HepG2 (cell line): ENCODE measurements around the gene SRRM2. TPM values are rescaled to one million over a fixed set of nuclear protein-coding genes. Genes with fewer than 3 reads are reported as not detected.
A peak's percentile ranks its signal among the peaks of the same experiment; 100 is the strongest.

Source experiments
- ARID3A ChIP-seq: IDR thresholded peaks from 2 replicates; pipeline ENCODE4 v1.6.1; 2012; ENCODE audit warnings: low read depth, low read length, improper control_type of control experiment
- ATF3 ChIP-seq: sonication (generic); formaldehyde crosslinking; IDR thresholded peaks from 2 replicates; pipeline ENCODE4 v1.4.0; 2020; ENCODE audit warnings: missing genetic modification reagents
- CREB1 ChIP-seq, 2 experiments: fragments of 450-650 bp in 1 of 2; IDR thresholded peaks; 2 replicates each; pipeline ENCODE4 v1.6.1; 2016 to 2017; ENCODE audit warnings: control low read depth in 1 of 2, mild to moderate bottlenecking in 1 of 2, missing compliant biosample characterization in 1 of 2, missing genetic modification characterization in 1 of 2
- FOSL1 ChIP-seq: sonication (generic); formaldehyde crosslinking; IDR thresholded peaks from 2 replicates; pipeline ENCODE4 v1.9.0; 2021; ENCODE audit warnings: missing genetic modification reagents, borderline replicate concordance
- KLF16 ChIP-seq, 2 experiments: sonication (generic) in 1 of 2; formaldehyde crosslinking in 1 of 2; IDR thresholded peaks; 2 replicates each; pipeline versions ENCODE4 v1.6.1 to v1.8.0; 2016 to 2023; ENCODE audit warnings: missing genetic modification reagents in 2 of 2, missing compliant biosample characterization in 1 of 2
- NAIF1 ChIP-seq: sonication (generic); formaldehyde crosslinking; IDR thresholded peaks from 2 replicates; pipeline ENCODE4 v1.5.0; 2020; ENCODE audit warnings: mild to moderate bottlenecking, missing genetic modification reagents, borderline replicate concordance
- PLSCR1 ChIP-seq: sonication (generic); formaldehyde crosslinking; IDR thresholded peaks from 2 replicates; pipeline ENCODE4 v1.5.0; 2020; ENCODE audit warnings: missing genetic modification reagents, mild to moderate bottlenecking, borderline replicate concordance
- ZKSCAN1 ChIP-seq: fragments of 150-350 bp; IDR thresholded peaks from 2 replicates; pipeline ENCODE4 v1.6.1; 2014; ENCODE audit warnings: low read length
- ZNF235 ChIP-seq: sonication (generic); formaldehyde crosslinking; IDR thresholded peaks from 2 replicates; pipeline ENCODE4 v1.8.1; 2023; ENCODE audit warnings: mild to moderate bottlenecking, missing genetic modification reagents, borderline replicate concordance
- ZNF280D ChIP-seq: sonication (generic); formaldehyde crosslinking; IDR thresholded peaks from 2 replicates; pipeline ENCODE4 v1.5.1; 2020; ENCODE audit warnings: mild to moderate bottlenecking, missing genetic modification reagents
- ZNF615 ChIP-seq: sonication (generic); formaldehyde crosslinking; IDR thresholded peaks from 2 replicates; pipeline ENCODE4 v1.5.0; 2020; ENCODE audit warnings: mild to moderate bottlenecking, missing genetic modification reagents, borderline replicate concordance
- ZNF687 ChIP-seq: sonication (generic); formaldehyde crosslinking; IDR thresholded peaks from 2 replicates; pipeline ENCODE4 v1.5.1; 2020; ENCODE audit warnings: mild to moderate bottlenecking, missing genetic modification reagents, moderate library complexity
- ZNF747 ChIP-seq: sonication (generic); formaldehyde crosslinking; IDR thresholded peaks from 2 replicates; pipeline ENCODE4 v1.8.1; 2023; ENCODE audit warnings: missing genetic modification reagents, mild to moderate bottlenecking, borderline replicate concordance
- ZNF768 ChIP-seq: sonication (generic); formaldehyde crosslinking; IDR thresholded peaks from 2 replicates; pipeline ENCODE4 v1.4.0; 2020; ENCODE audit warnings: missing genetic modification reagents
- polyA plus RNA-seq, 8 experiments: library from polyadenylated mRNA; depleted of rRNA in 3 of 8; stranded (reverse) in 7 of 8; unstranded in 1 of 8; fragments of >200 nt; fragmentation: Illumina TruSeq in 4 of 8; extraction: Trizol in 4 of 8; gene quantifications; 2 replicates each; pipeline versions ENCODE4 v1.2.1 to v1.2.3, GENCODE V29; 2011 to 2016; ENCODE audit warnings: low read depth in 4 of 8, missing spikeins in 1 of 8, mixed read lengths in 1 of 8; ENCODE audit not compliant: insufficient read depth in 1 of 8
- total RNA-seq, 5 experiments: library from RNA; depleted of rRNA; stranded (reverse); fragments of >200 nt; fragmentation: Illumina TruSeq; extraction: Trizol; gene quantifications; 2 replicates each; pipeline ENCODE4 v1.2.3, GENCODE V29; 2016; ENCODE audit warnings: low read depth in 1 of 5

Gene SRRM2
- total and polyA plus RNA-seq, 2 of the 13 experiments (the other 11 are each of a cell fraction or from before 2014, with no cell fraction given): 50.4 to 112 TPM

GRCh38 chr16:2752035-2752849, at the start of gene SRRM2 (continued):
- TF ChIP-seq ZNF235 (no peak), ZNF615 (CRISPR knock-in tag) (peak; percentile 76; the same call in 1 of the 2 replicates), CREB1 (IDR thresholded peaks at IDR 0.05) (peak; percentile 88), CREB1 (CRISPR knock-in tag; IDR thresholded peaks at IDR 0.05) (peak; percentile 93), ZKSCAN1 (peak; percentile 36; the same call in 1 of the 2 replicates), ZNF747 (no peak; the same call in 1 of the 2 replicates), ZNF687 (CRISPR knock-in tag) (peak; percentile 95), ATF3 (CRISPR knock-in tag) (peak; percentile 37; the same call in 1 of the 2 replicates), NAIF1 (peak; percentile 84; the same call in 1 of the 2 replicates), ZNF280D (CRISPR knock-in tag) (peak; percentile 93), KLF16 (CRISPR knock-in tag; IDR thresholded peaks at IDR 0.05) (0 out of 4 replicates have a peak, but pooled peaks of 1 of the 2 experiments have one; percentile 20), ZNF768 (CRISPR knock-in tag) (peak; percentile 41), PLSCR1 (CRISPR knock-in tag) (peak; percentile 62; the same call in 1 of the 2 replicates), ARID3A (no peak), FOSL1 (CRISPR knock-in tag) (no peak)
